SK-N-SH (cell line): ENCODE measurements around the gene PRUNE1. TPM values are rescaled to one million over a fixed set of nuclear protein-coding genes. Genes with fewer than 3 reads are reported as not detected.

Experiments
- CTCF ChIA-PET: fragments of 300-600, 350-600 bp; formaldehyde crosslinking; extraction: SDS; loops from one replicate; lab custom pipeline; 2021; lab: Yijun Ruan, JAX
- POLR2A ChIA-PET: fragments of 350-600 bp; sonication (Branson Sonifier 250); formaldehyde crosslinking; extraction: SDS; loops from one replicate; lab custom pipeline; 2020; ENCODE audit warnings: antibody characterized with exemption, inconsistent platforms; lab: Yijun Ruan, JAX
- DNase-seq: peaks from one replicate; pipeline ENCODE4 v3.0.0; 2012
- H2AFZ ChIP-seq: fragments of 200-600 bp; sonication (generic); 2 replicates; pipeline ENCODE4 v1.8.1; 2016; ENCODE audit warnings: antibody characterized with exemption, mild to moderate bottlenecking, low read depth
- H3F3A ChIP-seq: fragments of 200-600 bp; sonication (generic); replicated peaks from 2 replicates; pipeline ENCODE3; 2016; ENCODE audit warnings: antibody characterized with exemption, mild to moderate bottlenecking; ENCODE audit not compliant: insufficient read depth
- H3K27ac ChIP-seq, 2 experiments: fragments of 200-500 bp in 1 of 2; fragments of 200-600 bp in 1 of 2; sonication (Bioruptor generic) in 1 of 2; sonication (generic), shearing (Covaris generic) in 1 of 2; 2 replicates each; pipeline versions ENCODE4 v1.5.1 to v1.6.1; 2014 to 2016; ENCODE audit warnings: low read depth in 2 of 2, inconsistent platforms in 1 of 2, low read length in 1 of 2, mild to moderate bottlenecking in 1 of 2, mixed read lengths in 1 of 2
- H3K27me3 ChIP-seq: fragments of 200-600 bp; sonication (generic), shearing (Covaris generic); 2 replicates; pipeline ENCODE4 v1.6.1; 2016; ENCODE audit warnings: mixed run types; ENCODE audit not compliant: insufficient read depth
- H3K36me3 ChIP-seq, 2 experiments: fragments of 200-500 bp in 1 of 2; fragments of 200-600 bp in 1 of 2; sonication (Bioruptor generic) in 1 of 2; sonication (generic) in 1 of 2; replicated peaks in 1 of 2; 2 replicates each; pipeline versions ENCODE3 to v1.5.1; 2014 to 2016; ENCODE audit warnings: low read length in 1 of 2, mild to moderate bottlenecking in 1 of 2; ENCODE audit not compliant: insufficient read depth in 2 of 2, control insufficient read depth in 1 of 2
- H3K4me1 ChIP-seq, 2 experiments: fragments of 200-500 bp in 1 of 2; fragments of 200-600 bp in 1 of 2; sonication (Bioruptor generic) in 1 of 2; sonication (generic), shearing (Covaris generic) in 1 of 2; 2 replicates each; pipeline versions ENCODE4 v1.5.1 to v1.6.1; 2014 to 2016; ENCODE audit warnings: low read depth in 1 of 2, low read length in 1 of 2, mixed run types in 1 of 2; ENCODE audit not compliant: insufficient read depth in 2 of 2, control insufficient read depth in 1 of 2
- H3K4me2 ChIP-seq: fragments of 200-600 bp; sonication (generic), shearing (Covaris generic); 2 replicates; pipeline ENCODE4 v1.6.1; 2017; ENCODE audit warnings: mixed run types
- H3K4me3 ChIP-seq, 2 experiments: fragments of 200-500 bp in 1 of 2; fragments of 200-600 bp in 1 of 2; sonication (Bioruptor generic) in 1 of 2; sonication (generic), shearing (Covaris generic) in 1 of 2; 2 replicates each; pipeline versions ENCODE4 v1.5.1 to v1.8.1; 2014 to 2016; ENCODE audit warnings: low read depth in 2 of 2, inconsistent platforms in 1 of 2, low read length in 1 of 2, mild to moderate bottlenecking in 1 of 2, mixed read lengths in 1 of 2, moderate library complexity in 1 of 2
- H3K79me2 ChIP-seq: fragments of 200-600 bp; sonication (generic); 2 replicates; pipeline ENCODE4 v1.8.1; 2017; ENCODE audit warnings: mild to moderate bottlenecking; ENCODE audit not compliant: insufficient read depth
- H3K9ac ChIP-seq: fragments of 200-600 bp; sonication (generic); 2 replicates; pipeline ENCODE4 v1.6.1; 2017; ENCODE audit warnings: mixed run types
- H3K9me2 ChIP-seq: fragments of 200-600 bp; sonication (generic); 2 replicates; pipeline ENCODE4 v1.6.1; 2017; ENCODE audit warnings: mixed run types
- H3K9me3 ChIP-seq: fragments of 200-600 bp; sonication (generic); 2 replicates; pipeline ENCODE4 v1.6.1; 2017; ENCODE audit warnings: mixed run types, mild to moderate bottlenecking, moderate library complexity
- H4K20me1 ChIP-seq: fragments of 200-600 bp; sonication (generic); 2 replicates; pipeline ENCODE4 v1.6.1; 2017; ENCODE audit warnings: mild to moderate bottlenecking, mixed run types; ENCODE audit not compliant: insufficient read depth
- CHD2 ChIP-seq: fragments of 150-350 bp; IDR thresholded peaks from 2 replicates; pipeline ENCODE4 v1.6.1; 2018; ENCODE audit warnings: low read length; ENCODE audit not compliant: partially characterized antibody
- CTCF ChIP-seq: fragments of 200-600 bp; sonication (generic); IDR thresholded peaks from 2 replicates; pipeline ENCODE4 v1.6.1; 2017; ENCODE audit warnings: antibody characterized with exemption, mild to moderate bottlenecking, moderate library complexity
- ELF1 ChIP-seq: IDR thresholded peaks from 2 replicates; pipeline ENCODE4 v1.4.0; 2012
- MXI1 ChIP-seq: IDR thresholded peaks from 2 replicates; pipeline ENCODE4 v1.6.1; 2012; ENCODE audit warnings: mild to moderate bottlenecking, low read depth, low read length, improper control_type of control experiment
- NFIC ChIP-seq: IDR thresholded peaks from 2 replicates; pipeline ENCODE4 v1.4.0; 2012; ENCODE audit warnings: borderline replicate concordance
- POLR2AphosphoS5 ChIP-seq: IDR thresholded peaks from 2 replicates; pipeline ENCODE4 v1.6.1; 2012; ENCODE audit warnings: low read depth, low read length
- RAD21 ChIP-seq: IDR thresholded peaks from 2 replicates; pipeline ENCODE4 v1.6.1; 2012; ENCODE audit warnings: mild to moderate bottlenecking, low read length
- RCOR1 ChIP-seq: fragments of 150-350 bp; IDR thresholded peaks from 2 replicates; pipeline ENCODE4 v1.6.1; 2017; ENCODE audit warnings: antibody characterized with exemption, low read length
- REST ChIP-seq: IDR thresholded peaks from 2 replicates; pipeline ENCODE4 v1.6.1; 2012; ENCODE audit warnings: mild to moderate bottlenecking, low read depth, low read length, moderate library complexity
- RFX5 ChIP-seq: IDR thresholded peaks from 2 replicates; pipeline ENCODE4 v1.6.1; 2012; ENCODE audit warnings: mild to moderate bottlenecking, improper control_type of control experiment, low read length
- SIN3A ChIP-seq: IDR thresholded peaks from 2 replicates; pipeline ENCODE4 v1.6.1; 2012; ENCODE audit warnings: low read depth, mild to moderate bottlenecking, low read length, moderate library complexity, borderline replicate concordance
- SMC3 ChIP-seq: IDR thresholded peaks from 2 replicates; pipeline ENCODE4 v1.6.1; 2012; ENCODE audit warnings: low read depth, low read length, improper control_type of control experiment
- TAF1 ChIP-seq: IDR thresholded peaks from 2 replicates; pipeline ENCODE4 v1.6.1; 2012; ENCODE audit warnings: low read depth, mild to moderate bottlenecking, low read length, moderate library complexity, borderline replicate concordance
- TCF12 ChIP-seq: IDR thresholded peaks from 2 replicates; pipeline ENCODE4 v1.4.0; 2012
- USF1 ChIP-seq: IDR thresholded peaks from 2 replicates; pipeline ENCODE4 v1.4.0; 2012; ENCODE audit warnings: low read depth, borderline replicate concordance
- ZBTB33 ChIP-seq: IDR thresholded peaks from 2 replicates; pipeline ENCODE4 v1.4.0; 2012; ENCODE audit warnings: low read depth, borderline replicate concordance
- WGBS: methylation state at CpG from one replicate; pipeline ENCODE4 v1.1.6; 2017; ENCODE audit warnings: low lambda C conversion rate; 5-methylcytosine and 5-hydroxymethylcytosine counted together
- polyA plus RNA-seq, 3 experiments: library from polyadenylated mRNA; depleted of rRNA; stranded (reverse); fragments of >200 nt; gene quantifications; 2 replicates each; pipeline ENCODE4 v1.2.3, GENCODE V29; 2012

Gene PRUNE1
- polyA plus RNA-seq, 1 of the 3 experiments (the other 2 are of a cell fraction), result 7.3 TPM

GRCh38 chr1:150987924-150988323 lies 20.3 kb upstream of the PRUNE1 start:
- H3K27me3 ChIP-seq, result no peaks in the 10 kb centered on the region
- POLR2A ChIA-PET, result interaction anchor here (0.9 kb wide), 1 partner anchor 19 kb away, joined by 3 read pairs; the partner anchor contains the start of gene MINDY1
- no peaks in the 10 kb centered on the region for H4K20me1 ChIP-seq
- DNase-seq, result no peak
- H3K9ac ChIP-seq, result no peak overlapping the region
- no peak overlapping the region for H3K4me3 ChIP-seq
- TF ChIP-seq USF1, result no peak
- no peak for TF ChIP-seq NFIC
- no peak for TF ChIP-seq REST
- TF ChIP-seq RFX5, result no peak
- TF ChIP-seq RAD21, result no peak
- no peak for TF ChIP-seq MXI1
- no peak for TF ChIP-seq TAF1
- TF ChIP-seq RCOR1, result no peak
- TF ChIP-seq SMC3, result no peak
- no peak for TF ChIP-seq CHD2
- TF ChIP-seq CTCF, result no peak
- TF ChIP-seq ZBTB33, result no peak
- TF ChIP-seq ELF1, result no peak
- no peak for TF ChIP-seq TCF12
- no peak for TF ChIP-seq SIN3A
- TF ChIP-seq POLR2AphosphoS5, result no peak
- no peaks in the 10 kb centered on the region for H3K36me3 ChIP-seq
- H3K9me3 ChIP-seq, result no peaks in the 10 kb centered on the region
- no peaks in the 10 kb centered on the region for H3K9me2 ChIP-seq
- H3K27ac ChIP-seq, result no peak overlapping the region
- no peak overlapping the region for H2AFZ ChIP-seq
- CTCF ChIA-PET, result interaction anchor here (1.0 to 17.0 kb wide), 3 partner anchors 9 to 66 kb away, joined by 4 to 371 read pairs (median 26); partner anchors contain the start of gene MINDY1
- H3F3A ChIP-seq, result no peaks in the 10 kb centered on the region
- H3K4me1 ChIP-seq, result no peaks in the 10 kb centered on the region
- H3K79me2 ChIP-seq, result no peaks in the 10 kb centered on the region
- no peak overlapping the region for H3K4me2 ChIP-seq
- WGBS, result 94% methylated on average over 7 of the region's 7 CpGs
